Uterus (tissue), 4 donors: ENCODE measurements around the gene SLC25A39. TPM values are rescaled to one million over a fixed set of nuclear protein-coding genes. Genes with fewer than 3 reads are reported as not detected.

ENCODE experiments used
- DNase-seq, 2 donors: peaks; one replicate each; pipeline ENCODE4 v3.0.0-alpha.2; 2019 to 2020
- H3K27ac ChIP-seq, 2 donors: fragments of 200-600 bp; sonication (generic); 1 replicate in 1 of 2; 2 replicates in 1 of 2; pipeline ENCODE4 v1.5.1; 2016 to 2018
- H3K27me3 ChIP-seq, 2 donors: fragments of 200-600 bp; sonication (generic); one replicate each; pipeline ENCODE4 v1.5.1; 2018 to 2019; ENCODE audit warnings: control low read depth in 1 of 2
- H3K36me3 ChIP-seq, 2 donors: fragments of 200-600 bp; sonication (generic); one replicate each; pipeline ENCODE4 v1.5.1; 2019; ENCODE audit warnings: control low read depth in 1 of 2
- H3K4me1 ChIP-seq, 2 donors: fragments of 200-600 bp; sonication (generic); one replicate each; pipeline ENCODE4 v1.5.1; 2018 to 2019; ENCODE audit warnings: control low read depth in 1 of 2
- H3K4me3 ChIP-seq, 2 donors: fragments of 200-600 bp; sonication (generic); 1 replicate in 1 of 2; 2 replicates in 1 of 2; pipeline ENCODE4 v1.5.1; 2018 to 2019; ENCODE audit warnings: mild to moderate bottlenecking in 1 of 2
- H3K9me3 ChIP-seq, 2 donors: fragments of 200-600 bp; sonication (generic); one replicate each; pipeline ENCODE4 v1.5.1; 2019; ENCODE audit warnings: control low read depth in 1 of 2
- POLR2A ChIP-seq, 2 donors: fragments of 450-650 bp; IDR thresholded peaks; one replicate each; pipeline ENCODE4 v1.6.1; 2016; ENCODE audit warnings: antibody characterized with exemption in 2 of 2, mild to moderate bottlenecking in 1 of 2, moderate library complexity in 1 of 2
- intact Hi-C: fragments of 100-400 bp; cut with DNase I; formaldehyde crosslinking; loops from one replicate; pipeline ENCODE4 v1.15.1; 2023; ENCODE audit warnings: low total_unique reads
- total RNA-seq, 4 donors: library from RNA; depleted of rRNA in 3 of 4; stranded (reverse); fragments of >200 nt in 3 of 4; gene quantifications; one replicate each; pipeline versions ENCODE4 v1.1.0 to v1.2.4, GENCODE V29; 2014 to 2023
- TF ChIP-seq, protein P1 (sequence below), 4 experiments: fragments of 200-600 bp in 2 of 4; fragments of 450-650 bp in 2 of 4; sonication (generic) in 2 of 4; IDR thresholded peaks; one replicate each; pipeline ENCODE4 v1.5.1; 2016 to 2019; ENCODE audit warnings: antibody characterized with exemption in 4 of 4, mild to moderate bottlenecking in 2 of 4, moderate library complexity in 1 of 4
- donor health status: DM: yes; HTN: yes; CAD: no.

The SLC25A39 gene
- total RNA-seq, 4 donors from 2014 or later: 41.9 to 77.6 (median 50.7) TPM

GRCh38 chr17:44309472-44309871 lies 15.2 kb downstream of the SLC25A39 start:
- no peak overlapping the region for H3K4me3 ChIP-seq
- H3K4me1 ChIP-seq: peaks cover 0 to 12% of the 10 kb centered on the region in 2 donors
- TF ChIP-seq, protein P1, sequence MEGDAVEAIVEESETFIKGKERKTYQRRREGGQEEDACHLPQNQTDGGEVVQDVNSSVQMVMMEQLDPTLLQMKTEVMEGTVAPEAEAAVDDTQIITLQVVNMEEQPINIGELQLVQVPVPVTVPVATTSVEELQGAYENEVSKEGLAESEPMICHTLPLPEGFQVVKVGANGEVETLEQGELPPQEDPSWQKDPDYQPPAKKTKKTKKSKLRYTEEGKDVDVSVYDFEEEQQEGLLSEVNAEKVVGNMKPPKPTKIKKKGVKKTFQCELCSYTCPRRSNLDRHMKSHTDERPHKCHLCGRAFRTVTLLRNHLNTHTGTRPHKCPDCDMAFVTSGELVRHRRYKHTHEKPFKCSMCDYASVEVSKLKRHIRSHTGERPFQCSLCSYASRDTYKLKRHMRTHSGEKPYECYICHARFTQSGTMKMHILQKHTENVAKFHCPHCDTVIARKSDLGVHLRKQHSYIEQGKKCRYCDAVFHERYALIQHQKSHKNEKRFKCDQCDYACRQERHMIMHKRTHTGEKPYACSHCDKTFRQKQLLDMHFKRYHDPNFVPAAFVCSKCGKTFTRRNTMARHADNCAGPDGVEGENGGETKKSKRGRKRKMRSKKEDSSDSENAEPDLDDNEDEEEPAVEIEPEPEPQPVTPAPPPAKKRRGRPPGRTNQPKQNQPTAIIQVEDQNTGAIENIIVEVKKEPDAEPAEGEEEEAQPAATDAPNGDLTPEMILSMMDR (IDR thresholded peaks at IDR 0.05): no peak
- no peak for TF ChIP-seq POLR2A (IDR thresholded peaks at IDR 0.05)
- H3K36me3 ChIP-seq: no peaks in the 10 kb centered on the region
- no peaks in the 10 kb centered on the region for H3K9me3 ChIP-seq
- no peak for DNase-seq
- intact Hi-C loops: no loop called here
- peaks cover 0 to 2% of the 10 kb centered on the region in 2 donors for H3K27me3 ChIP-seq
- no peak overlapping the region for H3K27ac ChIP-seq

DNA sequence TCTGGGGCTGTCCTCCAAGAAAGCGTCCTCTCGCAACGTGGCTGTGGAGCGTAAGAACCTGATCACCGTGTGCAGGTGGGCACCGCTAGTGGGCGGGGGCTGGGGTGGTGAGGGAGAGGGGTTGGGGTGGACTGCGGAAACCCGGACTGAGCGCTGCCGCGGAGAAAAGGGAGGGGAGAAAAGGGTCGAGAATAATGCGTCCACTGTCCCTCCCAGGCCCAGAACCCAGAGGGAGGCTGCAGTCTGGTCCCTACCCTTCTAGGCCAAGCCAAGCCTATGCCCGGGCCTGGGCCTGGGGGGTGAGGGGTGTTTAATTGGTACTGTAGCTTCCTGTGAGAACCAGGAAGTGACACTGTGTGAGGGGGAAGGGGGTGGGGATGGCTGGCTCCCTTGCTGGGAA lies 15.8 kb downstream of the SLC25A39 start:
- no peak for DNase-seq
- intact Hi-C loops: no loop called here
- Histone ChIP-seq H3K27ac (no peak overlapping the region), H3K4me1 (peaks cover 0 to 12% of the 10 kb centered on the region in 2 donors), H3K36me3 (no peaks in the 10 kb centered on the region), H3K9me3 (no peaks in the 10 kb centered on the region), H3K27me3 (no peaks in the 10 kb centered on the region), H3K4me3 (peak overlapping the region; percentile 33 to 51)
- TF ChIP-seq POLR2A (IDR thresholded peaks at IDR 0.05): no peak
- TF ChIP-seq, protein P1 (IDR thresholded peaks at IDR 0.05): no peak

DNA sequence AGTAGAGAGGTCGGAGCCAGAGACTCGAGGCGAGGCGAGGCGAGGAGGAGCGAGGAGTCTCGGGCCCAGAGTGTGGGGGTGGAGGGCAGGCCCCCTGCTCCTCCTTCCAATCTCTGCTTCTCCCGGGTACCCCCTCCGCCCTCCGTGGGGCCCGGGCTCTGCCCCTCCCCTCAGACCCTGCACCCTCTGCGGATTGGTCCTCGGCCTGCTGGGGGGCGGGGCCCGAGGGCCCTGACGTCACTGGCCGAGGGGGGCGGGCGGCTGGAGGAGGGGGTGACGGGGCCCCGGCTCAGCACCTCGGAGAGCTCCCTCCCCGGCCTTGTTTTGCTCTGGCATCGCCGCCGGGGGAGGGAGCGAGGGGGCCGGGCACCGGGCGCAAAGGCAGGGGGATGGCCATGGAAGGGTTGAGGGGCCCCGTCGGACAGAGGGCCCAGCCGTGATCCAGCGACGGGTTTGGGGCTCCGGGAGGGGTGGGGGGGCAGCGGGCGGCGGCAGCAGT lies 16.3 kb downstream of the SLC25A39 start, which contains the start of gene RUNDC3A:
Gene RUNDC3A (plus strand): TSS at position 282 of the 499 bp plus-strand sequence. CDS start 232 bp downstream, outside the sequence.
- H3K36me3 ChIP-seq: no peaks in the 10 kb centered on the region
- peak within 1 kb of the TSS in 1 of 2 donors; percentile 40 for H3K27ac ChIP-seq
- TF ChIP-seq, protein P1 (IDR thresholded peaks at IDR 0.05): no peak
- TF ChIP-seq POLR2A (IDR thresholded peaks at IDR 0.05): no peak
- DNase-seq: peak; percentile 78 to 84
- H3K4me3 ChIP-seq: peak within 1 kb of the TSS; percentile 33 to 51
- intact Hi-C loops: no loop called here
- H3K27me3 ChIP-seq: no peaks in the 10 kb centered on the region
- H3K4me1 ChIP-seq: peaks cover 0 to 12% of the 10 kb centered on the region in 2 donors
- H3K9me3 ChIP-seq: no peaks in the 10 kb centered on the region

GRCh38 chr17:44307387-44308186 lies 17.0 kb downstream of the SLC25A39 start:
- H3K4me3 ChIP-seq: peak overlapping the region; percentile 33 to 51
- DNase-seq: peak in 1 of 2 donors; percentile 32

More at GRCh38 chr17:44307387-44308186, 17.0 kb downstream of the SLC25A39 start:
- Histone ChIP-seq H3K36me3 (no peaks in the 10 kb centered on the region), H3K27me3 (no peaks in the 10 kb centered on the region), H3K27ac (peak overlapping the region in 1 of 2 donors; percentile 40), H3K9me3 (no peaks in the 10 kb centered on the region), H3K4me1 (peaks cover 0 to 12% of the 10 kb centered on the region in 2 donors)
- no peak for TF ChIP-seq POLR2A (IDR thresholded peaks at IDR 0.05)
- TF ChIP-seq, protein P1 (IDR thresholded peaks at IDR 0.05): no peak
- intact Hi-C loops: no loop called here
